Thyroid gland (tissue), 4 donors: Measurements from ENCODE around the gene FXN. TPM values are rescaled to one million over a fixed set of nuclear protein-coding genes. Genes with fewer than 3 reads are reported as not detected.
"Not testable (repeated sequence)": the region's sequence is repeated elsewhere in the genome, so short reads cannot be mapped to it uniquely, and the experiment has no call there.

Experiments used
- DNase-seq, 2 donors: peaks; one replicate each; pipeline ENCODE4 v3.0.0-alpha.2; 2019
- H3K27ac ChIP-seq, 3 donors: fragments of 200-600 bp; sonication (generic); 1 replicate in 2 of 3; 2 replicates in 1 of 3; pipeline ENCODE4 v1.5.1; 2016 to 2019; ENCODE audit warnings: mild to moderate bottlenecking in 1 of 3, moderate library complexity in 1 of 3
- H3K27me3 ChIP-seq: fragments of 200-600 bp; sonication (generic); one replicate; pipeline ENCODE4 v1.5.1; 2019
- H3K36me3 ChIP-seq, 2 donors: fragments of 200-600 bp; sonication (generic); one replicate each; pipeline ENCODE4 v1.5.1; 2016 to 2019
- H3K4me1 ChIP-seq, 2 donors: fragments of 200-600 bp; sonication (generic); one replicate each; pipeline ENCODE4 v1.5.1; 2017 to 2019
- H3K4me3 ChIP-seq, 3 donors: fragments of 200-600 bp; sonication (generic); replicated peaks in 1 of 3; 1 replicate in 2 of 3; 2 replicates in 1 of 3; pipeline ENCODE4 v1.5.1; 2016; ENCODE audit warnings: mild to moderate bottlenecking in 1 of 3
- H3K9me3 ChIP-seq: fragments of 200-600 bp; sonication (generic); one replicate; pipeline ENCODE4 v1.5.1; 2017
- CTCF ChIP-seq, 6 experiments: fragments of 200-600 bp in 3 of 6; fragments of 450-650 bp in 3 of 6; sonication (generic) in 3 of 6; IDR thresholded peaks; one replicate each; pipeline ENCODE4 v1.5.1; 2016 to 2019; ENCODE audit warnings: antibody characterized with exemption in 6 of 6, mild to moderate bottlenecking in 2 of 6, inconsistent platforms in 1 of 6, moderate library complexity in 1 of 6
- POLR2A ChIP-seq, 2 donors: fragments of 450-650 bp; IDR thresholded peaks; one replicate each; pipeline ENCODE4 v1.6.1; 2017; ENCODE audit warnings: antibody characterized with exemption in 2 of 2, mild to moderate bottlenecking in 2 of 2, moderate library complexity in 1 of 2
- WGBS, 2 donors: methylation state at CpG; one replicate each; pipeline ENCODE4 v1.1.5; 2017; 5-methylcytosine and 5-hydroxymethylcytosine counted together
- intact Hi-C: fragments of 100-400 bp; cut with DNase I; formaldehyde crosslinking; loops from one replicate; pipeline ENCODE4 v1.15.1; 2023
- total RNA-seq, 4 donors: library from RNA; depleted of rRNA; stranded (reverse); fragments of >200 nt; gene quantifications; one replicate each; pipeline ENCODE4 v1.2.3, GENCODE V29; 2016

FXN gene
- total RNA-seq, 4 donors from 2014 or later = 10.6 to 11.4 (median 11.1) TPM

- TF ChIP-seq POLR2A (IDR thresholded peaks at IDR 0.05) (no peak), CTCF (IDR thresholded peaks at IDR 0.05) (no peak)
- H3K36me3 ChIP-seq = no peaks in the 10 kb centered on the region
- no peaks in the 10 kb centered on the region for H3K27me3 ChIP-seq
- H3K4me1 ChIP-seq = peaks cover 3 to 12% of the 10 kb centered on the region in 2 donors
- H3K9me3 ChIP-seq = no peaks in the 10 kb centered on the region
- H3K4me3 ChIP-seq = no peak overlapping the region
- intact Hi-C loops = no loop called here
- H3K27ac ChIP-seq = no peak overlapping the region
- DNase-seq = no peak
- 94 to 95% methylated on average over 7 of the region's 7 CpGs for WGBS, 2 donors
Observed at GRCh38 chr9:69093471-69094103, 58.0 kb downstream of the FXN start.

GRCh38 chr9:69094361-69095135 is 59.0 kb downstream of the FXN start:
- DNase-seq, H3K27ac ChIP-seq, H3K4me1 ChIP-seq, H3K27me3 ChIP-seq, intact Hi-C loops, H3K9me3 ChIP-seq, H3K4me3 ChIP-seq, H3K36me3 ChIP-seq: not testable (repeated sequence)
- 97 to 98% methylated on average over 14 of the region's 14 CpGs for WGBS, 2 donors

- Histone ChIP-seq H3K4me1 (no peaks in the 10 kb centered on the region), H3K9me3 (no peaks in the 10 kb centered on the region), H3K4me3 (no peak overlapping the region), H3K27ac (no peak overlapping the region), H3K36me3 (no peaks in the 10 kb centered on the region), H3K27me3 (no peaks in the 10 kb centered on the region)
- intact Hi-C loops = no loop called here
- 92 to 94% methylated on average over 4 of the region's 4 CpGs for WGBS, 2 donors
- no peak for TF ChIP-seq POLR2A (IDR thresholded peaks at IDR 0.05)
- TF ChIP-seq CTCF (IDR thresholded peaks at IDR 0.05) = no peak
- no peak for DNase-seq
Observed at GRCh38 chr9:69097064-69097463, 61.5 kb downstream of the FXN start.

GRCh38 chr9:69097923-69098593 is 62.5 kb downstream of the FXN start:
- H3K4me1 ChIP-seq = no peaks in the 10 kb centered on the region
- TF ChIP-seq POLR2A (IDR thresholded peaks at IDR 0.05) = no peak
- TF ChIP-seq CTCF (IDR thresholded peaks at IDR 0.05) = no peak
- no peak overlapping the region for H3K4me3 ChIP-seq
- no peaks in the 10 kb centered on the region for H3K27me3 ChIP-seq
- H3K36me3 ChIP-seq = no peaks in the 10 kb centered on the region
- WGBS, 2 donors = 97% methylated on average over 5 of the region's 5 CpGs
- no peak overlapping the region for H3K27ac ChIP-seq
- no peak for DNase-seq
- intact Hi-C loops = no loop called here
- no peaks in the 10 kb centered on the region for H3K9me3 ChIP-seq

- H3K36me3 ChIP-seq, intact Hi-C loops, H3K27me3 ChIP-seq, H3K9me3 ChIP-seq, DNase-seq, H3K4me3 ChIP-seq: not testable (repeated sequence)
- Histone ChIP-seq H3K27ac (peak overlapping the region in 1 of 3 donors; percentile 17), H3K4me1 (peaks cover 7 to 12% of the 10 kb centered on the region in 2 donors)
- WGBS, 2 donors = 71 to 72% methylated on average over 4 to 6 of the region's 7 CpGs
Observed at GRCh38 chr9:69103348-69103996, 67.9 kb downstream of the FXN start.
